A549 (cell line): ENCODE measurements around the gene RNF32.

Experiments
- ESRRA ChIP-seq: fragments of 150-350 bp; IDR thresholded peaks from 2 replicates; pipeline ENCODE4 v1.6.1; 2014; ENCODE audit warnings: mild to moderate bottlenecking, low read length, borderline replicate concordance
- NR3C1 ChIP-seq: fragments of >200 bp; sonication (Bioruptor Twin); formaldehyde crosslinking; IDR thresholded peaks from 3 replicates; pipeline ENCODE4 v1.6.1; 2017
- POLR2A ChIP-seq: IDR thresholded peaks from 2 replicates; pipeline ENCODE4 v1.6.1; 2012; ENCODE audit warnings: mild to moderate bottlenecking, low read length
- POLR2AphosphoS2 ChIP-seq: conservative IDR thresholded peaks from 2 replicates; pipeline ENCODE4 v1.6.1; 2012; ENCODE audit warnings: low read length, improper control_type of control experiment, inconsistent platforms
- TF ChIP-seq, protein P1 (sequence below): fragments of >200 bp; sonication (Bioruptor Twin); formaldehyde crosslinking; IDR thresholded peaks from 3 replicates; pipeline ENCODE4 v1.5.1; 2016
- TF ChIP-seq, protein P2 (sequence below): IDR thresholded peaks from 2 replicates; pipeline ENCODE4 v1.6.1; 2012; ENCODE audit warnings: low read depth, borderline replicate concordance

DNA sequence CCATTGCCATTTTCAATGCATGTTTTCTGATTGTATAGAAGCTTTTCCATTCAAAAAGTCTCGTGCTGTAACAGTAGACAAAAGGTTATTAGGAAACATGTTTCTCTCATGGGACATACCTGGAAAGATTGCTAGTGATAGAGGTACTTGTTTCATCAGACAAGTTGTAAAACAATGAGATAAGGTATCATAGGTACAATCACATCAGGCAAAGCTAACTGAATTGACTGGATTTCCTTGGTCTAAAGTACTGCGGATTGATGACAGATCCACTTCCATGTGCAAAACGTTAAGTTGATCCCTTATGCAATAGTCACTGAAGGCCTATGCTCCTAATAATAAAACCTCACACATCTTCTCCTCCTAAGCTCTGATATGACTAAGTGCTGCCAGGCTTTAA lies 6.5 kb upstream of the RNF32 start:
- TF ChIP-seq POLR2A (no peak), NR3C1 (no peak), POLR2AphosphoS2 (no peak), ESRRA (no peak)
- TF ChIP-seq, protein P1, sequence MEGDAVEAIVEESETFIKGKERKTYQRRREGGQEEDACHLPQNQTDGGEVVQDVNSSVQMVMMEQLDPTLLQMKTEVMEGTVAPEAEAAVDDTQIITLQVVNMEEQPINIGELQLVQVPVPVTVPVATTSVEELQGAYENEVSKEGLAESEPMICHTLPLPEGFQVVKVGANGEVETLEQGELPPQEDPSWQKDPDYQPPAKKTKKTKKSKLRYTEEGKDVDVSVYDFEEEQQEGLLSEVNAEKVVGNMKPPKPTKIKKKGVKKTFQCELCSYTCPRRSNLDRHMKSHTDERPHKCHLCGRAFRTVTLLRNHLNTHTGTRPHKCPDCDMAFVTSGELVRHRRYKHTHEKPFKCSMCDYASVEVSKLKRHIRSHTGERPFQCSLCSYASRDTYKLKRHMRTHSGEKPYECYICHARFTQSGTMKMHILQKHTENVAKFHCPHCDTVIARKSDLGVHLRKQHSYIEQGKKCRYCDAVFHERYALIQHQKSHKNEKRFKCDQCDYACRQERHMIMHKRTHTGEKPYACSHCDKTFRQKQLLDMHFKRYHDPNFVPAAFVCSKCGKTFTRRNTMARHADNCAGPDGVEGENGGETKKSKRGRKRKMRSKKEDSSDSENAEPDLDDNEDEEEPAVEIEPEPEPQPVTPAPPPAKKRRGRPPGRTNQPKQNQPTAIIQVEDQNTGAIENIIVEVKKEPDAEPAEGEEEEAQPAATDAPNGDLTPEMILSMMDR: no peak
- TF ChIP-seq, protein P2, sequence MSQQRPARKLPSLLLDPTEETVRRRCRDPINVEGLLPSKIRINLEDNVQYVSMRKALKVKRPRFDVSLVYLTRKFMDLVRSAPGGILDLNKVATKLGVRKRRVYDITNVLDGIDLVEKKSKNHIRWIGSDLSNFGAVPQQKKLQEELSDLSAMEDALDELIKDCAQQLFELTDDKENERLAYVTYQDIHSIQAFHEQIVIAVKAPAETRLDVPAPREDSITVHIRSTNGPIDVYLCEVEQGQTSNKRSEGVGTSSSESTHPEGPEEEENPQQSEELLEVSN: no peak
